ENCODE measurements around the gene YY1.

DNA sequence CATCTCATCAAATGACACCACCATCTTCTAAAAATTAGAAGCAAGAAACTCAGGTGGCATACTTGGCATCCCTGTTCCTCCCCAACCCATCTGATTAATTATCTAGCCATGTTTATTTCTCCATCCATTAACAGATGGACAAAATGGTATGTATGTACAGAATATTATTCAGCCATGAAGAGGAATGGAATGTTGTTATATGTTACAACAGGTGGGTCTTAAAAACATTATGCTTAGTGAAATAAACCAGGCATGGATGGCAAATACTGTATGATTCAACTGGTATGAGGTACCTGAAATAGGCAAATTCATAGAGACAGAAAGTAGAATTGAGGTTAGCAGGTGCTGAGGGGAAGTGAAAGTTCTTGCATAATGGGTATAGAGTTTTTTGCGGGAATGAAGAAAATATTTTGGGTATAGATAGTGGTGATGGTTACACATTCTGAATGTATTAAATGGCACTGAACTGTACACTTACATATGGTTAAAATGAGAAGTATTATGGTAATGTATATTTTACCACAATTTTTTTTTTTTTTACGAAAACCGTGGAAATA is 17.5 kb downstream of the YY1 start:
- no peak for TF ChIP-seq TAF1 (IDR thresholded peaks at IDR 0.05; ENCODE audit: borderline replicate concordance, insufficient read depth, low read length)
- TF ChIP-seq POLR2AphosphoS5 (IDR thresholded peaks at IDR 0.05; ENCODE audit: low read depth, low read length) = no peak

Measured in PFSK-1 (cell line).